Karpas-422 (cell line): ENCODE results near the gene TNFAIP3. TPM values are rescaled to one million over a fixed set of nuclear protein-coding genes. Genes with fewer than 3 reads are reported as not detected.

ENCODE experiments used
- DNase-seq: peaks from one replicate; pipeline ENCODE4 v3.0.0-alpha.2; 2015
- H2AFZ ChIP-seq: fragments of 200-600 bp; sonication (generic); 2 replicates; pipeline ENCODE4 v1.6.1; 2014; ENCODE audit warnings: antibody characterized with exemption, low read length, mixed read lengths
- H3K27ac ChIP-seq: fragments of 200-600 bp; sonication (generic); 2 replicates; pipeline ENCODE4 v1.5.1; 2014; ENCODE audit warnings: mild to moderate bottlenecking, low read length, moderate library complexity
- H3K27me3 ChIP-seq: fragments of 200-600 bp; sonication (generic); 2 replicates; pipeline ENCODE4 v1.6.1; 2014; ENCODE audit warnings: low read length, mixed read lengths
- H3K36me3 ChIP-seq: fragments of 200-600 bp; sonication (generic); 2 replicates; pipeline ENCODE4 v1.6.1; 2014; ENCODE audit warnings: low read length, mixed read lengths; ENCODE audit not compliant: insufficient read depth
- H3K4me1 ChIP-seq: fragments of 200-600 bp; sonication (generic); 2 replicates; pipeline ENCODE4 v1.6.1; 2014; ENCODE audit warnings: mild to moderate bottlenecking, low read length, mixed read lengths
- H3K4me2 ChIP-seq: fragments of 200-600 bp; sonication (generic); 2 replicates; pipeline ENCODE4 v1.6.1; 2014; ENCODE audit warnings: low read length, low read depth, mild to moderate bottlenecking; ENCODE audit not compliant: poor library complexity, severe bottlenecking
- H3K4me3 ChIP-seq: fragments of 200-600 bp; sonication (generic); 2 replicates; pipeline ENCODE4 v1.5.1; 2014; ENCODE audit warnings: mild to moderate bottlenecking, antibody characterized with exemption, low read length, mixed read lengths
- H3K79me2 ChIP-seq: fragments of 200-600 bp; sonication (generic); 2 replicates; pipeline ENCODE4 v1.6.1; 2014; ENCODE audit warnings: mild to moderate bottlenecking, low read length, mixed read lengths
- H3K9ac ChIP-seq: fragments of 200-600 bp; sonication (generic); 2 replicates; pipeline ENCODE4 v1.6.0; 2014; ENCODE audit warnings: low read length
- H3K9me2 ChIP-seq: fragments of 200-600 bp; sonication (generic), shearing (Covaris generic); replicated peaks from 2 replicates; pipeline ENCODE4 v1.6.0; 2014; ENCODE audit warnings: mild to moderate bottlenecking, low read length, moderate library complexity; ENCODE audit not compliant: insufficient read depth
- H3K9me3 ChIP-seq: fragments of 300-700, 200-600 bp; sonication (generic); 2 replicates; pipeline ENCODE4 v1.6.1; 2014; ENCODE audit warnings: low read length, mixed read lengths
- H4K20me1 ChIP-seq: fragments of 200-600 bp; sonication (generic); 2 replicates; pipeline ENCODE4 v1.6.1; 2014; ENCODE audit warnings: mild to moderate bottlenecking, antibody characterized with exemption, low read length, low read depth; ENCODE audit not compliant: insufficient read depth
- total RNA-seq: library from RNA; depleted of rRNA; stranded (reverse); fragments of >200 nt; shearing (Covaris generic); gene quantifications from 2 replicates; pipeline ENCODE4 v1.2.3, GENCODE V29; 2014; ENCODE audit warnings: low replicate concordance; rRNA removed

TNFAIP3 gene
- total RNA-seq, 1 experiment from 2014 or later, result 0.75 TPM

DNA sequence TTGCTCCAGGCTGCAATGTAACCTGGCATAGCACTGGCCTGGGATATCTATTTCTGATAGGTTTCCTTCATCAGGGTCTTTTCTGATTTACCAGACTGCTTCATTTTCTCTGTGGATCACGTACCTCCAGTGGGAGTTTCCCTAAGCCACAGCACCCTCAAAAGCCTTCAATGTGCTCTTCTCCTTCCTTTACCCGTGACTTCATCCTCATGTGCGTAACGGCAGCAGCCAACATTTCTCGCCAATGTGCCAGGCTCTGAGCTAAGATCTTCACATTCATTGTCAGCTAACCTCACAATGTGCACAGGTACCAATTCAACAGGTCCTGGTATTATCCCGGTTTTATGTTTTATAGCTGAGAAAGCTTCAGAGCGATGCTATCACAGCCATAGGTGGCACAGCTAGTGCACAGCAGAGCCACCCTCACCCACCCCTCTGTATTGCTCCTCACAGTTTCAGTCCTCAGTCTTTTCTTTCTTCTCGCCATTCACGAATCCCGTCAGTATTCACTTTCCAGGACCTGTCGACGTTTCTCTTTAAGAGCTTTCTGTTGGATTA, 58.2 kb downstream of the TNFAIP3 start:
- H3K4me3 ChIP-seq, result no peak overlapping the region

DNA sequence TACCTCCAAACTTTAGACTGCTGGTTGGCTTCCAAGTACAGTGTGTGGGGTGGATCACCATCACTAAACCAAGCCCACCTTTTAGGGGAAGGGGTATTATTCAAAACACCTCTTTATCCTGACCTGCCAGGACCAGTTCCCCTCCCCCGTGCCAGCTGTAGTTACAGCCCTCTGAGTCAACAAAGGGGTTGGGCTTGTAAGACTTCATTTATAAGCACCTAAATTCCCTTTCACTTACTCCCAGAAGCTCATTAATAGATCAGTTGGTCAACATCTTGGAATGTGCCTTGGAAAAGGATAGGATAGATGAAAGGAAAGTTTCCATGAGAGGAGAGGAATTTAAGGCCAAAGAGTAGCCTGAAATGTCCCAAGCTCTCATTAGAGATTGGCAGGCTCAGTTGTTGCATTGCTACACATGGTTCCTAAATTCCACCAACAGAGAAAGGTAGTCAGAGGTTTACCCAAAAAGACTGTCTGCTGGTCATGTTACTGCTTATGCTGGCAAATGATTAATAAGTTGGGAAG, 59.2 kb downstream of the TNFAIP3 start:
- no peaks in the 10 kb centered on the region for H3K27me3 ChIP-seq
- H3K27ac ChIP-seq, result no peak overlapping the region

More for the DNA sequence above, 58.2 kb downstream of the TNFAIP3 start:
- H3K4me1 ChIP-seq, result peaks cover 13% of the 10 kb centered on the region
- H3K9me3 ChIP-seq, result no peaks in the 10 kb centered on the region
- no peaks in the 10 kb centered on the region for H3K9me2 ChIP-seq
- no peaks in the 10 kb centered on the region for H3K79me2 ChIP-seq
- H3K4me2 ChIP-seq, result no peak overlapping the region
- DNase-seq, result no peak
- no peak overlapping the region for H3K27ac ChIP-seq
- H3K36me3 ChIP-seq, result no peaks in the 10 kb centered on the region
- no peak overlapping the region for H2AFZ ChIP-seq
- no peaks in the 10 kb centered on the region for H4K20me1 ChIP-seq
- no peak overlapping the region for H3K9ac ChIP-seq
- no peaks in the 10 kb centered on the region for H3K27me3 ChIP-seq

DNA sequence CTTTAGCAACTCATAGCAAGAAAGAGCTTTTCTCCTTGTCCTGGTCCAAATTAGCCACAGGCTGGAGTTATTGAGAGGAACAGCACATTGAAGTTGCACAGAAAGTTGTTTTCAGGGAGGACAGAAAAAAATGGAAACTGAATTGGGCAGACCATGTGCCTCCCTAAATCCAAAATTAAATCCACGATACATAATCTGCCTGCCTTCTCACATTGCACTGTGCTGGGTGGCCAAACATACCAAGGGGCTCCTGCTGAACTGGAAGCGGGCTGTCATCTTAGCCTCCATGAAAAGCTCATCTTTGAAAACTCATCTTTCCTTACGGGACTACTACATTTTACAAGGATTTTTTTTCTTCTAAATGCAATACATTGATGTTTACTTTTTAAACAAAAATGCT, 59.9 kb downstream of the TNFAIP3 start:
- Histone ChIP-seq H2AFZ (no peak overlapping the region), H4K20me1 (no peaks in the 10 kb centered on the region), H3K9me3 (no peaks in the 10 kb centered on the region), H3K27me3 (no peaks in the 10 kb centered on the region), H3K79me2 (no peaks in the 10 kb centered on the region), H3K4me2 (no peak overlapping the region), H3K27ac (no peak overlapping the region), H3K9ac (no peak overlapping the region), H3K36me3 (no peaks in the 10 kb centered on the region), H3K9me2 (no peaks in the 10 kb centered on the region), H3K4me1 (peaks cover 5% of the 10 kb centered on the region), H3K4me3 (no peak overlapping the region)
- DNase-seq, result no peak

More for the DNA sequence above, 59.2 kb downstream of the TNFAIP3 start:
- Histone ChIP-seq H4K20me1 (no peaks in the 10 kb centered on the region), H3K36me3 (no peaks in the 10 kb centered on the region), H3K9me2 (no peaks in the 10 kb centered on the region), H2AFZ (no peak overlapping the region), H3K4me1 (peaks cover 8% of the 10 kb centered on the region), H3K9me3 (no peaks in the 10 kb centered on the region), H3K9ac (no peak overlapping the region), H3K4me2 (no peak overlapping the region), H3K79me2 (no peaks in the 10 kb centered on the region), H3K4me3 (no peak overlapping the region)
- no peak for DNase-seq

DNA sequence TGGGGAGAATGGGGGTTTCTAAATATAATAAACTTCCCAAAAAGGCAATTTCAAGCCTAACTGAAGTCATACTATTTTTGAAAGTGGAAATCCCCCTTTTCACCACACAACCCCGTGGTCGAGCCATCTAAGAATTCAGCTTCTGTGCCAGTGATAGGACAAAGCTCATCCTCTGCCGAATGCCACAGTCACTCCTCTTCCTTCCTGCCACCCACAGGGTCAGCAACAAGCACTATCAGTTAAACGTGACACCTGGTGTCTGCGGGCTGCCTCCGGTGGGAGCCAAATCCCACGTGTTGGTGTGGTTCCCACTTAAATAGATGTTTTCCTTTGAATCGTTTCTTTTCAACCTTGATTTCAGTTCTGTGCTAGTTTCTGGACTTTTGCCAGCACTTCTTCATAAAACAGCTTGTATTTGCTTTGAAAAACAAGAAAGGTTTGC, 60.7 kb downstream of the TNFAIP3 start:
- H3K9me2 ChIP-seq, result no peaks in the 10 kb centered on the region
- H3K4me1 ChIP-seq, result peaks cover 4% of the 10 kb centered on the region; the same call in 1 of the 2 replicates
- no peaks in the 10 kb centered on the region for H4K20me1 ChIP-seq
- no peak overlapping the region for H3K4me3 ChIP-seq
- H3K9ac ChIP-seq, result no peak overlapping the region
- H3K9me3 ChIP-seq, result no peaks in the 10 kb centered on the region
- no peaks in the 10 kb centered on the region for H3K79me2 ChIP-seq
- no peak overlapping the region for H2AFZ ChIP-seq
- H3K27me3 ChIP-seq, result no peaks in the 10 kb centered on the region
- DNase-seq, result no peak
- no peak overlapping the region for H3K27ac ChIP-seq
- no peak overlapping the region for H3K4me2 ChIP-seq
- no peaks in the 10 kb centered on the region for H3K36me3 ChIP-seq

DNA sequence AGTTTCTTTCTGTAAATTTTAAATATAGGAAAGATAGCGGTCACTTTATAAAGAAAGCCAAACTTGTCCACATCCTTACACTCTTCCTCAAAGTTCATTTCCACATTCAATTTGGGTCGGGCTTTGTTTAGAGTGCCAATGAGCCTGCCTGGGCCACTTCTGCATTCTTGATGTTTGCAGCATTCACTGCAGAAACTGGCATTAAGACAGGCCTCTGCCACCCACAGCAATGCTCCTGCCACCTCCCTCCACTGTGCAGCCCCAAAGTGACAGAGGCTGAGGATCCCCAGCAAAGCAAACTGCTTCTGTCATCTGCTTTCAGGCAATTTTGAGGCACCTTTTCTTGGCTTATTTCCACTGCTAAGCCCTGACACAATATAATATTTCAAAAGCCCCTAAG, 61.2 kb downstream of the TNFAIP3 start:
- H3K9ac ChIP-seq, result no peak overlapping the region
- H3K79me2 ChIP-seq, result no peaks in the 10 kb centered on the region
- H3K27me3 ChIP-seq, result no peaks in the 10 kb centered on the region
- no peak overlapping the region for H3K27ac ChIP-seq
- peaks cover 4% of the 10 kb centered on the region; the same call in 1 of the 2 replicates for H3K4me1 ChIP-seq
- H3K9me2 ChIP-seq, result no peaks in the 10 kb centered on the region
- H3K9me3 ChIP-seq, result no peaks in the 10 kb centered on the region
- no peaks in the 10 kb centered on the region for H4K20me1 ChIP-seq
- H2AFZ ChIP-seq, result no peak overlapping the region
- no peaks in the 10 kb centered on the region for H3K36me3 ChIP-seq
- DNase-seq, result no peak
- H3K4me3 ChIP-seq, result no peak overlapping the region
- no peak overlapping the region for H3K4me2 ChIP-seq

DNA sequence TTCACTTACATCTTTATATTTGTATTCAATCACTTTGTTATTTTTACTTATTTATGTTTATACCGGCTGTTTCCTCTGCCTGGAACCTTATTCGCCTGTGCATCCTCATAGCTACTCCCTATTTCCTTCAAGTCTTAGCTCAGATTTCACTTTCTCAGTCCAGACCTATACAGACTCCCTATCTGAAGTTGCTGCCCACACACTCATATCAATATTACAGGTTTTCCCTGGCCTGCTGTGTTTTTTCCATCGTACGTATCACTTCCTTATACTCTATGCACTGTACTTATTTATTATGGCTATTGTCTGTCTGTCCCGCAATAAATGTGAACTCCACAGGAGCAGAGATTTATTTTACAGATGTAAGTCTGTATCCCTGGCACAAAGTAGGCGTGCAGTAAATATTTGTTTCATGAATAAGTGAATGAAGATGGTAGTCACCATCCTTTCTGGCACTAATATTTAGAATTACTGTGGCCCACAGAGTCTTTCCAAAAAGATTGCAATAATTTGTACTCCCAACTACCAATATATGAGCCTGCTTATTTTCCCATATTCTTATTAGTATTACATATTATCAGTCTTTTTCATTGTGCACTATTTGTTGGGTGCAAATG, 64.9 kb downstream of the TNFAIP3 start:
- H2AFZ ChIP-seq, result no peak overlapping the region
- no peaks in the 10 kb centered on the region for H3K9me3 ChIP-seq
- H3K9ac ChIP-seq, result no peak overlapping the region
- no peak overlapping the region for H3K27ac ChIP-seq
- no peaks in the 10 kb centered on the region for H3K79me2 ChIP-seq
- no peak overlapping the region for H3K4me3 ChIP-seq
- DNase-seq, result no peak
- no peaks in the 10 kb centered on the region for H3K36me3 ChIP-seq
- H3K9me2 ChIP-seq, result no peaks in the 10 kb centered on the region
- H3K4me2 ChIP-seq, result no peak overlapping the region
- no peaks in the 10 kb centered on the region for H3K27me3 ChIP-seq
- H3K4me1 ChIP-seq, result peaks cover 4% of the 10 kb centered on the region; the same call in 1 of the 2 replicates
- H4K20me1 ChIP-seq, result no peaks in the 10 kb centered on the region

Other genes starting within 250 kb of the TNFAIP3 start
- not detected in 2 replicates for gene PERP, start 240.2 kb downstream of the TNFAIP3 start, total RNA-seq